ENCODE measurements around the gene NPHP1.

DNA sequence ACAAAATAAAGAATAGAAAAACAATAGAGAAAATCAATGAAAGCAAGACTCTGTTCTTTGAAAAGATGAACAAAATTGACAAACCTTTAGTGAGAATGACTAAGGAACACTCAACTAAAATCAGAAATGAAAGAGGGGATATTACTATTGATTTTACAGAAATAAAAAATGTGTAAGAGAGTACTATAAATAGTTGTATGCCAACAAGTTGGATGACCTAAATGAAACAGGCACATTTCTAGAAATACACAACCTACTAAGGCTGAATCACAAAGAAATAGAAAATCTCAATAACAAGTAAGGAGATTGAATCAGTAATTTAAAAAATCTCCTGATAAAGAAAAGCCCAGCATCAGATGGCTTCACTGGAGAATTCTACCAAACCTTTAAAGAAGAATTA is 70.8 kb downstream of the NPHP1 start:
- TF ChIP-seq, protein P1, sequence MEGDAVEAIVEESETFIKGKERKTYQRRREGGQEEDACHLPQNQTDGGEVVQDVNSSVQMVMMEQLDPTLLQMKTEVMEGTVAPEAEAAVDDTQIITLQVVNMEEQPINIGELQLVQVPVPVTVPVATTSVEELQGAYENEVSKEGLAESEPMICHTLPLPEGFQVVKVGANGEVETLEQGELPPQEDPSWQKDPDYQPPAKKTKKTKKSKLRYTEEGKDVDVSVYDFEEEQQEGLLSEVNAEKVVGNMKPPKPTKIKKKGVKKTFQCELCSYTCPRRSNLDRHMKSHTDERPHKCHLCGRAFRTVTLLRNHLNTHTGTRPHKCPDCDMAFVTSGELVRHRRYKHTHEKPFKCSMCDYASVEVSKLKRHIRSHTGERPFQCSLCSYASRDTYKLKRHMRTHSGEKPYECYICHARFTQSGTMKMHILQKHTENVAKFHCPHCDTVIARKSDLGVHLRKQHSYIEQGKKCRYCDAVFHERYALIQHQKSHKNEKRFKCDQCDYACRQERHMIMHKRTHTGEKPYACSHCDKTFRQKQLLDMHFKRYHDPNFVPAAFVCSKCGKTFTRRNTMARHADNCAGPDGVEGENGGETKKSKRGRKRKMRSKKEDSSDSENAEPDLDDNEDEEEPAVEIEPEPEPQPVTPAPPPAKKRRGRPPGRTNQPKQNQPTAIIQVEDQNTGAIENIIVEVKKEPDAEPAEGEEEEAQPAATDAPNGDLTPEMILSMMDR (conservative IDR thresholded peaks at IDR 0.05; ENCODE audit: low read length) = no peak
- no peak for TF ChIP-seq EZH2phosphoT487 (IDR thresholded peaks at IDR 0.05; ENCODE audit: borderline replicate concordance)
